GM21619 (cell line): ENCODE measurements around the gene ERN1.
A peak's percentile ranks its signal among the peaks of the same experiment; 100 is the strongest.
"Not testable (repeated sequence)": the region's sequence is repeated elsewhere in the genome, so short reads cannot be mapped to it uniquely, and the experiment has no call there.

Source experiments
- ATAC-seq: cut with Tn5 transposase; IDR thresholded peaks from one replicate; pipeline ENCODE4 v1.9.1; 2021; ENCODE audit not compliant: unreplicated experiment

ERN1 gene

DNA sequence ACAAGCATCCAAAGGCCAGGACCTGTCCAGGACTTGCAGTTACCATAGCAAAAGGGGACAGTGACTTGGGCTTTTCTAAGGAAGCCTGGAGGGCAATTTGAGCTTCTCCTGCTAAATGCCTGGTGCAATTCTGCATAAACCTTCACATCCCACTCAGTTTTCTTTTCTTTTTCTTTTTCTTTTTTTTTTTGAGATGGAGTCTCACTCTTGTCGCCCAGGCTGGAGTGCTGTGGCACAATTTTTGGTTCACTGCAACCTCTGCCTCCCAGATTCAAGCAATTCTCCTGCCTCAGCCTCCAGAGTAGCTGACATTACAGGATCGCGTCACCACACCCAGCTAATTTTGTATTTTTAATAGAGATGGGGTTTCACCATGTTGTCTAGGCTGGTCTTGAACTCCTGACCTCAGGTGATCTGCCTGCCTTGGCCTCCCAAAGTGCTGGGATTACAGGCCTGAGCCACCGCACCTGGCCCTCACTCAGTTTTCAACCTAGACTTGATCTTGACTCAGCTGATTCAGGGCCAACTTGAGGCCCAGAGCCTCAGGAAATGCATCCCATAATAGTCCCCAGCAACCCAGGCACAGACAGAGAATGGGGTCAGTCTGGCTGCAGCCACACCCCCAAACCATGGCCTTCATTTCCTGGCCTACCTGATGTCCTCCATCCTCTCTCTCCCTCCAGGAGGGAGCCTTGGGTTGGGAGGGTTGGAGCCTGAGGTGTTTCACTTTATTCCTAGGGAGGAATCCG, 122.7 kb downstream of the ERN1 start:
- not testable (repeated sequence) for ATAC-seq

DNA sequence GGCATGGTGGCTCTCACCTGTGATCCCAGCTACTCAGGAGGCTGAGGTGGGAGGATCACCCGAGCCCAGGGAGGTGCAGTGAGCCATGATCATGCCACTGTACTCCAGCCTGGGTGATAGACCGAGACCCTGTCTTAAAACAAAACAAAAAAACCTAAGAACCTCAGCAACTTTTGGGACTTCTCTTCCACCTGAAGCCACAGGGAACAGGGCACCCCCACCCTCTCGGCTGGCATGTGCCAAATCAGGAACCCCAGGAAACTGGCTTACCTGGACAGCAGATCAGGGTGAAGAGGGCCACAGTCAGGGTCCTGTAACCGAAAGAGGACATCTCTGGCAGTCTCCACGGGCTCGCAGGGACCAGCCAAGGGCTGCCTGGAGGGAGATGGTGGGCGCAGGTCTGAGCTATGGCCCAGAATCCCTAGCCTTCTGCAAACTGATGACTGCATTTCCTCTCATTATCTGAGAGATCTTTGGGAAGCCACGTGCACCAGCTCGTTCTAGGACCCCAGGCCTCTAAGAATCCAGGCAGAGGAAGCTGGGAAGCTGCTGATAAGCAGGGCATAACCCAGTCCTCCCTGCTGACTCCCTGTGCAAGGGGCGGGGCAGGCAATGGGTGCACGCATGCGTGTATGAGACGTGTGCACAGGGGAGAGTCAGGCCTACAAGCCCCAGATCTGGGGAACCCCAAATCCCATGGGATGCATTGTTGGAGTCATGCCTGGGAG, 123.4 kb downstream of the ERN1 start:
- no peak for ATAC-seq

DNA sequence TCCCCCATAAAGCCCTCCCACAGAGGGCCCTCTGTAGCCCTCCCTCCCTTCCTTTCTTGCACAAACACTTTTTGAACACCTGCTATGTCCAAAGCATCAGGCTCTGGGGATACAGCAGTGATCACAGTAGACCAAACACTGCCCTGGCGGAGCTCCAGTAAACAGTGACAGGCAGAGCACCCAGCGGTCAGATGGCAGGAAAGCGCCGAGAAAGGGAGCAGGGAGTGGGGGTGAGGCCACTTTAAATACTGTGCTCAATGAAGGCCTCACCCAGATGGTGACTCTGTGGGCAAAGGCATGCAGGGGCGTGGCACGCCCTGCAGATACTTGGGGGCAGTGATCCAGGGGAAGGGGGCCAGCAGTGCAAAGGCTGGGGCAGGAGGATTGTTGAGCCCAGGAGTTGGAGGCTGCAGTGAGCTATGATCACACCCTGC, 124.2 kb downstream of the ERN1 start:
- no peak for ATAC-seq

DNA sequence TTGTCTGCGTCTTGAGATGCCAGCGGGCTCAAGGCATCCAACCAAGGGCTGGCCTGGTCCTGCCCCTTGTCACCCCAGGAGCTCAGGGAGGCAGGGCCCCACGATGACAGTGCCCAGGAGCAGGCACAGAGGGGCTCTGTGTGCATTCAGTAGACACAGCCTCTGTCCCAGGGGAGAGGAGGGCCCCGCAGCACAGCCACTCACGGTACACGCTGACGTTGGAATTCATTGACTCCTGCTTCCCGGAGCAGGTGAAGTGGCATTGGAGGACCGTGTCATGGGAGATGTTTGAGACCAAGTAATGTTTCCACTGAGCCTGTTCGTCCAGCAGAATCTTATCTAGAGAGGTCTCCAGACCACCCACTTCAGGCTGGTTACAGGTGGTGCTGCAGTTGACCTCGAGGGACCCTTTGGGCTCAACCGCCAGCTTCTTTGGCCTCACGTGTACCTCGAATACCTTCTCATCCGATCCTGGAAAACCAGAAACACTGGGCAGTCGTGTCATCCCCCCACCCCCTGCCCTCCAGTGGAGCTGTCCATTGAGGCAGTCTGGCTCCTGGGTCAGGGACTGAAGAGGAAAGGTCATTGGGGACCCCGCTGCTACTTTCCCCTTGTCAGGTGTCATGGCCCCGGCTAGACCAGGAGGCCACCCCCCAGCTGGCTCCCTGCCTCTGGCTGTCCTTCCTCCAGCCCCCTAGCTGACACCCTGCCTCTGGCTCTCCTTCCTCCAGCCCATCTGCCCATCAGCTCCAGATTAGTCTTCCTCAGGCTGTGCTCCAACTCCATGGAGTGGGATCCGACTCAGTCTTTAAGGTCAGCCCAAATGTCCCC, 124.8 kb downstream of the ERN1 start:
- no peak for ATAC-seq

DNA sequence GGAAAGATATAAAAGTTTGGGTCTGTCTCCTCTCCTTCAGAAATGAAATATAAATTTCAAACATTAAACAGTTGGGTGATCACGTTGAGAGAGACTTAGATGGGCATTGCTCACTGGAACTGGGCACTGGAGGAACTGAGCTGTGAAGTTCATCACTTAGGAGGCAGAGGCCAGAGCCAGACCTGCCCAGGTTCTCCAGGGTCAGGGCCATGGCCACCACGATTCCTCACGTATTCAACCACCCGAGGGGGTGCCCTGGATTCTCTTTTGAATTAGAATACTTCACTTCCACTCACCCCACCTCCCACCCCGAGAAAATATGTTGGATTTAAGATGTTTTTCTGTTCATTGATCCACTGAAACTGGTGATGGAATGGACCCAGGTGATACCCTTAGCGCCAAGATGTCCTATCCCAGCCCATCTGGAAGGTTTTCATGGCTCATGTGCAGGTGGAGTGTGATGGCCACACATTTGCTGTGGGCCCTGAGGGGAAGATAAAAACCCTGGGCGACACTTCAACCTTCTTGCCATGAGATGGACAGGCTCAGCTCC, 125.7 kb downstream of the ERN1 start:
- no peak for ATAC-seq

DNA sequence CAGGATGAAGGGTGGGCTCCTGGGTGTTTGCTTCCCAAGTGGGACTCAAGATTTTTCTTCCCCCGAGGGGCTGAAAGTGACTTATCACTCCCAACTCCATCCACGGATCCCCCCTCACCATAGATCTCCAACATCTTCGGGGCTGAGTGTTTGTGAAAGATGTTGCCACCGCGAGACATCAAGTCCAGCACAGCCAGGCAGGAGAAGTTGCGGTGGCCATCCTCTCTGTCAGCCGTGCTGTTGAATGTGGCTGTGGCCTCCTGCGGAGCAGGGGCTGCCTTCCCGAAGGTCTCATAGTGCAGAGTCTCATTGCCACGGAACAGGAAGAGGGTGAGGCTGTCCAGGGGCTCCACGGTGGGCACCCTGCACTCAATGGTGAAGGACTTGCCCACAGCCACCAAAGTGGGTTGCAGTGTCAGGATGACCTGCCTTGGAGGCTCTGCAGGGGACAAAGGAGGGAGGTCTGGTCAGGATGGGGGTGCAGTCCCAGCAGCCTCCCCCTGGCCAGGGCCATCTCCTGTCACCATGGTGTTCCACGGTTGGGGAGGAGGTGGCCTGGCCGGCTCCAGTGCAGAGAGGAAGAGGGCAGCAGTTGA, 126.3 kb downstream of the ERN1 start:
- ATAC-seq: no peak

DNA sequence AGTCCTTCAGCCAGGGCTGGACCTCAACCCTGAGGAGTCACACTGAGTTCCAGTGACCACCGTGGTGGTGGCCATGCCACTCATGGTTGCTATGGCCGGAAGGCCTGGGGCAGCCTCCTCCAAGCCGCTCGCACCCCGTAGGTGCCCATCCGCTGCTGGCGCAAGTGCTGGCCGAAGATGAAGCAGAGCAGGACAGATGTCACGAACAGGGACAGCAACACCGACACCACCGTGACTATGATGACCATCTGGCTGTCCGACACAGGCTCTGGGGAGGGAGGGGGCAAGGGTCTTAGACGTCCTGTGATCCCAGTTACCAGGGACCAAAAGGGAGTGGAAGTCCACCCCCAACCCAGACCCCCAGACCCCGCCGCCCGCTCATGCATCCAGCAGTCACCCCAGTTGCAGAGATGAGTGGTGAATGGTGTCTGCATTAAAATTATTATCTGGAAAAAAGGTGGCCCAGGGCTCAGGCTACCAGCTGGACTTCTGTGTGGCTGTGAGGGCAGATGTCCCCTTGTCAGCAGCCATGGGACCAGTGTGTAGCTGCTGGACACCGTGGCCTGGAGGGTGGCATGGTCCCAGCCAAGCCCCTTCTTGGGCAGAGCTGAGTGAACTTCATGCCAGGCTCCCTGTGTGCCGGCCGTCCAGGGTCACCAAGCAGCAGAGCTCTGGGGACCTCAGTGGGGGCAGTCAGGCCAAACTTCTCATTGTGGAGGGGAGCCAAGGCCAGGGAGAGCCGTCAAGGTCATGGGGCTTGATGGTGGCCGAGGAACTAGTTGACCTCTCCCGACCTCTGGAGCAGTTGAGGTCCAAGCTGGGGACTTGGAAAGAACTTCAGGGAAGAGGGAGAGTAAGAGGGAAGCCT, 127.1 kb downstream of the ERN1 start:
- ATAC-seq: no peak

DNA sequence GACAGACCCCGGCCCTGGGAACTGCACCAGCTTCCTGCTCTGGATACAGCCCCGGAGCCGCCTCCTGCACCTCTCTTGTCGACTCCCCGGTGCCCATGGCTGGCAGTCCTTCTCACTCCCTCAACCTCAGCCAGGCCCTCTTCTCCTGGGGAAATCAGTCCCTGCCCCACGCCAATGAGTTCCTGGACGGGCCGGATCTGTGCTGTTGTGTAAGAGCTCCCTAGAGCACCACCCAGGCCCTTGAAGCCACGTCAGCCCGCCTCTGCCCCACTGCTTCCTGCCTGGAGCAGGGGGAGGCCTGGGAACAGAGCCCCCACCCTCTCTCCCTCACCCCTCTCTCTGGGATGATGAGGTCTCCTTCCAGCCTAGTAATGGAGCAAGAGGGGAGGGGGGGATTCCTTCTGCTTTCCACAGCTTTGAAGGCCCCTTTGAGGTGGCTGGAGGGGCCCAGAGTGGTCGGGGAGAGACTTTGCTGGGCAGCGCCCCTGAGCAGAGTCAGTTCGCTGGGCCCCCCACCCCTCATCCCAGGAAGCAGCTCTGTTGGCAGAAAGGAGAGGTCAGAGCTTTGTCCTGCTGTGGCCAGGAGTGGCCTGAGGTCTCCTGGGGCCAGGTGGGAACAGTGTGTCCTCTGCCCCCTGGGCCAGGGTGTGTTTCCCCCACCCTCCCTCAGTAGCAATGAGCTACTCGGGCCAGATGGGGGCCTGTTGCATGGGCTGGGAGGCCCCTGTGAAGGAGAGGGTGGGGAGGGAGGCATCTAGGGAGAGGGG, 128.0 kb downstream of the ERN1 start:
- no peak for ATAC-seq

DNA sequence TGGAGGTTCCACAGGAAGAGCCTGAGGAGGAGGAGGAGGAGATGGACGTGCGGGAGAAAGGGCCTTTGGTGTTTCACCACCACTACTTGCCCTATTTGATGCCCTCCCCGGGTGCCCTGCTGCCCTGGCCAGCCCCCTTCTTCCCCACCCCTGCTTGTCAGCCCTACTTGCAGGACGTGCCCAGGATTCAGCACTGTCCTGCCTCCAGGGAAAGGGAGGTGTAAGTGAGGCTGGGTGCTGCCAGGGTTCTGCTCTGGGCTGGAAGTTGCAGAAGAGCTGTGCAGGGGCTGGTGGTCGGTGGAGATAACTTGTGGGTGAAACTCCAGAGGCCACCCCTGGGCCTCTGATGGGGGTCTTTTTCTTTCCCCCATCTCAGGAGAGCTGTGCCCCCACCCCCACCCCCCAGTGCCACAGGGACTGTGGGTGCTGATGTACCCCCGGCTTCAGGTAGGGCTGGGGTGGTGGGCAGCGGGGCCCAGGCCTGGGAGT, 128.8 kb downstream of the ERN1 start:
- ATAC-seq: no peak

DNA sequence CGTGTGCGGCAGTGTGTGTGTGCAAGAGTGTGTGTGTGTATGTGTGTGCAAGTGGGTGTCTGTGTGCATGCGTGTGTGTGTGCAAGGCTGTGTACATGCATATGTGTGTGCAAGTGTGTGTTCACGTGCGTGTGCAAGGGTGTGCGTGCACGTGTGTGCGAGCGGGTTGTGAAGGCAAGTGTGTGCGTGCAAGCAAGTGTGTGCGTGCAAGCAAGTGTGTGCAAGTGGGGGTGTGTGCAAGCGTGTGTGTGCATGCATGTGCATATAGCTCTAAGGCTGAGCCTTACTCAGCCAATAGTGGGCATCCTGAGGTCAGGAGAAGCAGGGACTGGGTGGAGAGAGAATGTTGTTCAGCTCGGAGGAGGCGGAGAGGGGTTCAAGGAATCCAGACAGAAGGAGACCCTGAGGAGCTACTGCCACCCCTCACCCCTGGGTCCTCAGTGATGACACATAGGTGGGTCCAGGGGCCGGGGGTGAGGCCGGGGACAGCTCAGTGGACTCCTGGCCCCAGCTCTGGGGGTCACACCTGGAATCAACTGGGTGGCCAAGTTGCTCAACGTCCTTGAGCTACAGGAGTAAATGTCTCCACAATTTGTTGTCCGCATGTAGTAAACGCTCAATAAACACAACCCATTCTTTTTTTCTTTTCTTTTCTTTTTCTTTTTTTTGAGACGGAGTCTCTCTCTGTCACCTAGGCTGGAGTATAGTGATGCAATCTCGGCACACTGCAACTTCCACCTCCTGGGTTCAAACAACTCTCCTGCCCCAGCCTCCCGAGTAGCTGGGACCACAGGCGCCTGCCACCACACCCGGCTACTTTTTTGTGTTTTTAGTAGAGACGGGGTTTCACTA, 130.0 kb downstream of the ERN1 start:
- no peak for ATAC-seq

DNA sequence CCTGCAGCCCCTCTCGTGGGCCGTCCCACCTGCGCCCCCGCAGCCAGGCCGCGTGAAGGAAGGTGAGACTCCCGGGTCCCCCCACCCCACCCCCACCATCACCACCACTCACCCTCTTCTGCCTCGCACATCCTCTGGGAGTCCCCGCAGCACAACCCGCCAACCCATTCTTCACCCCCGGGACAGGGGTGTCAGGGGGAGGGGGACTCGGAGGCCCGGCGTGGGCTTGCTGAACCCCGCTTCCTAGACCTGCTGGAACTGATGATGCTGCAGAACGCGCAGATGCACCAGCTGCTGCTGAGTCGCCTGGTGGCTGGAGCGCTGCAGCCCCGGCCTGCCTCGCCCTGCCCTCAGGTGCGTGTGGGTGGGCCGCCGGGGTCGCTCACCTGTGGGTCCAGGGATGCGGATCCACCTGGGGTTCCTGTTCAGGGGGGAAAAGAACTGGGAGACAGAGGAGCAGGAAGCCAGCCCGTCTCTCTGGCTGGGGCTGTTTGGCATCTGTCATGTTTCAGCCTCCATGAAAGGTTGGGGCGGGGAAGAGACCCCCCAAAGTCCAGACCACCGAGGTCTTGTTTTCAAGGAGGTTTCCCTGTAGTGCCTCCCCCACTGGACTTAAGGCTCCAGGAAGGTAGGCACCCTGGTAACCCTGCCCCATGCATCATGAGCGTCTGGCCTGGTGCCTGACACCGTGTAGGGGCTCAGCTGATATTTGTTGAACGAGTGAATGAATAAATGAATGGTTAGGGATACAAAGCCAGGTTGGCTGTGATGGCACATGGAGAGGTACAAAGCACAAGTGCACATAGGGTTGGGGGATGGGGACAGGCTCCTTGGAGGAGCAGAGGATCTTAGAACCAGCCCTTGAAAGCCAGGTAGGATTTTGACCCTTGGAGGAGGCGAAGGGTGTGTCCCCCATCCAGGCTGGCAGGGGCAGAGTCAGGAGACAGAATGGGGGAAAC, 130.9 kb downstream of the ERN1 start:
- no peak for ATAC-seq

DNA sequence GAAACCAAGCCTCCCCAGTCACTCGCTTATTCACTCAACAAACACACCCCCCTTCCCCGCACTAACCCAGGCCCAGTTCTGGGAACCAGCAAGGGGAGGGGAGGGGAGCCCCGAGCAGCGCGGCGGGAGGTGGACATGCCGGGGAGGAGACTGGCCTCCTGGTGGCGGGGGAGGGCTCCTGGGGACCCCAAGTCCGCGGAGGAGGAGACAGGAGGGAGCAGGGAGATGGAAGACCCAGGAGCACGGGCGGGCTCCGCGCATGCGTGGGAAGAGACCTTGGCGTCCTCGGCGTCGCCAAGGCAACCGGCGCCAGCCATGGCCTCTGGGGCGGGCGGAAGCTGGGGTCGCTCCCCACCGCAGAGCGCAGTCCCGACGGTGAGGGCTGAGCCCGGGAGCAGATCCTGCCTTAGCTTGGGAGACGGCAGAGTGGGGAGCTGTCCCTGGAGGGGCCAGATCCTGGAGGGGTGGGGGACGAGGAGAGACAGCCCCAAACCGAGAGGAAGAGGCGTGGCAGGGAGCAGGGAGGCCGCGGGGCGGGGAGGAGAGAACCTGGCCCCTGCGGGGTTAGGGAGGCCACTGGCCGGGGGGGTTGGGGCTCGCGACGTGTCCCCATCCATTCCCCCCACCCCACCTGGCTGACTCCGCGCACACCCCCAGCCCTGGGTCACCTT, 131.8 kb downstream of the ERN1 start, which contains the start of gene PRR29:
TSS of gene PRR29 (plus strand) at position 302 of the 671 bp plus-strand sequence. CDS start at position 316, 14 bp downstream.
- peak; percentile 67 for ATAC-seq

DNA sequence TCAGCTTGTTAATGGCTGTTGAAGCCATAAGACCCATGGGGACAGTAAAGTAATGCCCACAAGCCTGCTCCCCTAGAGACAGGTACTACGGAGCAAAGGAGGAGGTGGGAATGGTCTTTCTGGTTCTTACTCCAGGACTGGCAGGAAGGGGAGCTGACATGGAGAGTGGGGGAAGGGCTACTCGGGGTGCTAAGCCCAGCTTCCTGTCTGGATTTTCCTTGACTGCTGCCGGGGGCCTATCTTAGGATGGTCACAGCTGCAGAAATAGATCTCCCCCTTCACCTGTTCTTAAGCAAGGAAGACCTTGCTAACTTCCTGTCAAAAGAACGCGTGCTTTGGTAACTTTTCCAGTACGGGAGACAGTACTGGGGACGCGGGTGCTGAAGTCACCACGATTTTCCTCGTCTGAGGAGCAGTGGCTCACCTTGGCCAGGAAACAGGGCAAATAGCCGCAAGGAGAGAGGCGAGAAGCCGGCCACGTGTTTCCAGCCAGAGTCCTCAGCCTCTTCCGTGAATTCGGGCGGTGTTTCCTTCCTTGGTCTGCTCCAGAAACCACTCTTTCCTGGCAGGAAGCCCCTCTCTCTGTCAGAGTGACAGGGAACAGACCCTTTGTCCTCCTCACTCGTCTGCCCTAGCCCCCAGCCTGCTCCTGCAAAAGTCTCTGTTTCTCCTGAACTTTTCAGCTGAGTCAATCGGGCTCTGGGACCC, 132.4 kb downstream of the ERN1 start:
- no peak for ATAC-seq

DNA sequence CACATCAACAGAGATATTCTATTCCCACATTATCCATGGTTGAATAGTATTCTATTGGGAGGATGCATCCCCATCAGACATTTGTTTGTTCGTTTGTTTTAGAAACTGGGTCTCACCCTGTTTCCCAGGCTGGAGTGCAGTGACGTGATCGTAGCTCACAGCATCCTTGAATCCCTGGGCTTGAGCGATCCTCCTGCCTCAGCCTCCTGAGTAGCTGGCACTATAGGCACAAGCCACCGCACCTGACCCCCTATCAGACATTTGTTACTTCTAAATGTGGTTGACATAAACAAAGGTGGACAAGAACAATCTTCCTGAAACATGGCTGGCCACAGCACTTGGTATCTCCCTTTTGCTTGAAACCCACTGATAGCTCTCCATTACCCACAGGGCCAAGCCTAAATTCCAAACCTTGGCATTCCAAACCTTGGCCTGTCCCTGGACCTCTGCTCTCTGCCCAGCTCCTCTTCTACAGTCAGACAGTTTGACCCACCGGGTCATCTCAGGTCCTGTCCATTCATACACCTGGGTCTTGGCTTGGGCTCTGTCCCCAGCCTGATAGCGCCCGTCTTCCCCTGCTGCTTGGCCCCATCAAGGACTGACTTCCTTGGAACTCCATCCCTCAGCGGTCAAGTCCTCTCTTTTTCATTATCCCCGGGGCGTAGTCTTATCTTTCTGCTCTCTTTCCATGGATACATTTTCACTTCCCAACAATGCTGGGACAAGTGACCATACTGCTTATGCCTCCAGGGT, 133.3 kb downstream of the ERN1 start:
- no peak for ATAC-seq

DNA sequence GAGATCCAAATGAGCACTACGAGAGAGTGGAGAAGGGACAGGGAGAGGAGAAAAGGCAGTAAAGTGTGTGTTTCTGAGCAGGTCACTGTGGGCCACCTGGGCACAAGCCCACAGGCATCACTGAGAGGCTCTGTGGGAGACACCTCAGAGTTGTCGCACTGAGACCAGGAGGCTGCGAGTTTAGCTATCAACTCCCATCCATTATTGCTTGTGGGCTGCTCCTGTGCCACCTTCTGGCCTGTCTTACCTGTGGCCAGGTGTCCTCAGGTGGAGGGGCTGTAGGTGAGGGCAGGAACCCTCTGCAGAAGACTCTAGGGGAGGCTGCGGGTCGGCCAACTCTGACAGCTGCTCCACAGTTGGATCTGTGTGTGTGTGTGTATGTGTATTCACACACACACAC, 134.3 kb downstream of the ERN1 start:
- no peak for ATAC-seq
